GM18499 (cell line): Measurements from ENCODE around the gene PSME3IP1.
A peak's percentile ranks its signal among the peaks of the same experiment; 100 is the strongest.
"Not testable (repeated sequence)": the region's sequence is repeated elsewhere in the genome, so short reads cannot be mapped to it uniquely, and the experiment has no call there.

Experiments used
- ATAC-seq: cut with Tn5 transposase; IDR thresholded peaks from one replicate; pipeline ENCODE4 v1.9.1; 2021; ENCODE audit warnings: moderate number of reproducible peaks; ENCODE audit not compliant: insufficient read depth, unreplicated experiment

PSME3IP1 gene

DNA sequence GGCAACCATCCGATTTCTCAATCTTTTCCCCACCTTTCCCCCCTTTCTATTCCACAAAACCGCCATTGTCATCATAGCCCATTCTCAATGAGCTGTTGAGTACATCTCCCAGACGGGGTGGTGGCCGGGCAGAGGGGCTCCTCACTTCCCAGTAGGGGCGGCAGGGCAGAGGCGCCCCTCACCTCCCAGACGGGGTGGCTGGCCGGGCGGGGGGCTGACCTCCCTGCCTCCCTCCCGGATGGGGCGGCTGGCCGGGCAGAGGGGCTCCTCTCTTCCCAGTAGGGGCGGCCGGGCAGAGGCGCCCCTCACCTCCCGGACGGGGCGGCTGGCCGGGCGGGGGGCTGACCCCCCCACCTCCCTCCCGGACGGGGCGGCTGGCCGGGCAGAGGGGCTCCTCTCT lies 14.5 kb upstream of the PSME3IP1 start:
- not testable (repeated sequence) for ATAC-seq

DNA sequence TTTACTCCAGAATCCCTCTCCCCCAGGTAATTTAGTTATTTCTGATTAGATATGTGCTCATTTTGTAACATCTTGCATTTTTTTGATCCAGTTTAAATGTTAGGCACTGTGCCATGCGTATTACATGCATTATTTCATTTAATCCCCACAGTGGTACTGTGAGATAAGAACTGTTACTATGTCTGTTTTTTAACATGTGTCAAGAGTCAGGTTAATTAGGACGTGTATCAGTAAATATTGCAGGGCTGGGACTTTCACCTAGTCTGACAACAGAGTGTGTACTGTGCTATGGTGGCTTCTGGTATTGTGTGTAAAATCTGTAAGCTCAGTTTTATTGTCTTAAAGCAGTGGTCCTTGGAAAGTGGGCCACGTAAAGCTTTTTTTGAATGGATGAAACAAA lies 10.9 kb upstream of the PSME3IP1 start:
- ATAC-seq: no peak

DNA sequence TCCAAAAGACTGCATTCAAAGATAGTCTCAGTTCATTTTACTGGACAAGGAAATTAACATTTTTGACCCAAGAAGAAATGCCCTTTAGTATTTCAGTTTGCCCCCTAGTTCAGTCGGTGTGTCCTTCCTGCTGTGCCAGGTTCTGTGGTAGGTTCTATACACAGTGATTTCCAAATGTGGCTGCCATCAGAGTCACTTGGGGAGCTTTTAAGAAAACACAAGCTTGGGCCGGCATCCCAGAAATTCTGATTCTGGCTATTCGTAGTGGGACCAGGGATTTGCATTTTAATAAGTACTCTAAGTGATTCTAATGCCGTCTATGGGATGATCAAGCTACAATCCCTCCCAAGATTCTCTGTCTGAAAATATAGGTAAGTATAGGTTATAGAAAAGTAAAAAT lies 10.4 kb upstream of the PSME3IP1 start:
- ATAC-seq: no peak

DNA sequence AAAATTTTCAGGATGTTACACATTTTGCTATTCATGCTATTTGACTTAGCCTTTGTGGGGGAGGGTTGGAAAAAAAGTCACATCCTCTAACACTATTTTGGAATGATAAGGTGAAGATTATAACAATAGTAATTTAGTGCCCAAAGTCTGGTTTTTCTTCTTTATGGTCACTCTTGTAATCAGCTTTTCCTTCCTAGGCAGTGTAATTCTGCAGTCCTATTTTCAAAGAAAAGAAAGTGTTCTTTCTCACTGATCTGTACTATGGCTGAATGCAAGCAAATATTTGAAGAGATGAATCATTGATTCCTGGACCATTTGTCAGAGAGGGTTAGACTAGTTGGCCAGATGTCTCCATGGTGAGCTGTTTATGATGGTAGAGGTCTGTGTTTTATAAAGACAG lies 8.7 kb upstream of the PSME3IP1 start:
- no peak for ATAC-seq

DNA sequence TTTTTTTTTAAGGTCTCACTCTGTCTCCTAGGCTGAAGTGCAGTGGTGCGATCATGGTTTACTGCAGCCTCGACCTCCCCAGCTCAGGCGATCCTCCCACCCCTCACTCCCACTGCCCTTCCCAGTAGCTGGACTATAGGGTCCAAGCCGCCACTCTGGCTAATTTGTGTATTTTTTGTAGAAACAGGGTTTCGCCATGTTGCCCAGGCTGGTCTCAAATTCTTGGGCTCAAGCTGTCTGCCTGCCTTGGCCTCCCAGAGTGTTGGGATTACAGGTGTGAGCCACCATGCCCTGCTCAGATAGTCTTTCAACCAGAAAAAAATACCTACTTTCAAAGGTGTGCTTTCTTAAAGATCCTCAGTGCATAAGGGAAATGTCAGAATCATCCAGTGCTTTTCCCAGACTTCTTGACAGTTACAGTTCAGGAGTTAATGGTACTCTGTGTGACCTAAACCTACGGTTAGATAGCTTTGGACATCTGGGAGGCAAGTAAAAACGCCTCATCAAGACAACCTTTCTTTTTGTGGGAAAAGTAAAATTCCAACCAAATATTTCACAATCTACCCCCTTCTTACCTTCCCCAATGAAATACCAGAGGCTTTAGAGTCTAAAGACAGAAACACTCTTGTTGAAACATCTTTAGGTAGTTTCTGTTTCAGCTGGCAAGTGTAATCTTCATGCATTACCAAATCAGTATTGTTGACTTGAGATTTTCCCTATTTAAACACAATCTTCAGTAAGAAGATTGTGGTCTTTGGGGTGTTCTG lies 7.1 kb upstream of the PSME3IP1 start:
- ATAC-seq: no peak

DNA sequence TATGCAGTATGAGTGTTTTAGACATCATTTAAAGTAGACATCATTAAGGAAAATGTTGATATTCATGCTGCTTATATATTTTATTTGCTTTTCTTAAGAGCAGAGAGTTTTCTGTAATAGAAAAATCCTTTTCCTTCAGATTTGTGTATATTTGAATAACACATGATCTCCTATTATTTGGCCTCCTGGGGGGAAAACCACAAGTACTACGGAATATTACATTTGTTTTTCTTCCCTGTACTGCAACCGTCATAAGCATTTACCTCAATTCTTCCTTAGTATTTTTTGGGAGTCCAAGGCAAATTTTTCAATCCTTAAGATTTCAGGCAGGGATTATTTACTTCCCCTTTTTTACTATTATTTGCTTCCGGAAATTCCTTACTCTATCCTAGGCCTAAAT lies 6.3 kb upstream of the PSME3IP1 start:
- ATAC-seq: no peak

DNA sequence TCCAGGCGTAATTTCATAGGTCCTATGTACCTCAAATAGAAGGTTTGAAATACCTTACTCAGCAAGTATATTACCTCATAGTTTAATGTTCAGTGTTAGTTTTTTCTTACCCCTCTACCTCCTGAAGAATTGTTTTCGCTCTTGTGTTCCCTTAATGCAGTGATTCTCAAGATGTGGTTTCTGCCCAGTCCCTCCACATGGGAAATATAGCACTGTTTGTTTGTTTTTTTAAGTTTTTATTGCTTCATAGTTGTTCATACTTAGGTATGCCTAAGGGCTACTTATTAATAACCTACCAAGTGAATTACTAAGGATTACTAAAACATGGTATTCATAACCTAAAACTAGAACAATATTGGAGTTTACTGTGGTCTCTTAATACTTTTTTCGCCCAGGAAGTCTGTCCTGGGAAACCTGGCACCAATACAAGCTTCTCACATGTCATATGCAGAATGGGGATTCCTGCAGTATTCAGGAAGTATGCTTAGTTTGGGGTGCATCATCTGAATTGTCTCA lies 5.3 kb upstream of the PSME3IP1 start:
- no peak for ATAC-seq

DNA sequence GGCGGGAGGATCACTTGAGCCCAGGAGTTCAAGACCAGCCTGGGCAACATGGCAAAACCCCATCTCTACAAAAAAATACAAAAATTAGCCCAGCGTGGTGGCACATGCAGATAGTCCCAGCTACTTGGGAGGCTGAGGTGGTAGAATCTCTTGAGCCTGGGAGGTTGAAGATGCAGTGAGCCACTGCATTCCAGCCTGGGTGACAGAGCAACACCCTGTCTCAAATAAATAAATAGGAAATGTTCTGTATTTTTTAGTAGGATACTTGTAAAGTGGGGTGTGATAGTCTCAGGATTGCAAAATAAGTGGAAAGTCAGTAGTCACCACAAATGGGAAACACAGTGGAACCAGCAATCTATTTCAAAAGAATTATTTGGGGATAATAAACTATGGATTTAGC lies 4.3 kb upstream of the PSME3IP1 start:
- ATAC-seq: no peak

DNA sequence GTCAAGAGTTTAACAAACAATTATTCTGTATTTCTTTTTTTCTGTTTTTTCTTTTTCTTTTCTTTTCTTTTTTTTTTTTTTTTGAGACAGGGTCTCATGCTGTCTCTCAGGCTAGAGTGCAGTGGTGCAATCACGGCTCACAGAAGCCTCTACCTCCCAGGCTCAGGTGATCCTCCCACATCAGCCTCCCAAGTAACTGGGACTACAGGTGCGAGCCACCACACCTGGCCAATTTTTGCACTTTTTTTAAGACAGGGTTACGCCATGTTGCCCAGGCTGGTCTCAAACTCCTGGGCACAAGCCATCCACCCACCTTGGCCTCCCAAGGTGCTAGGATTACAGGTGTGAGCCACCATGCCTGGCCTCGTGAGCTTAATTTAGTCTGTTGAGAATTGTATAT lies 3.7 kb upstream of the PSME3IP1 start:
- not testable (repeated sequence) for ATAC-seq

DNA sequence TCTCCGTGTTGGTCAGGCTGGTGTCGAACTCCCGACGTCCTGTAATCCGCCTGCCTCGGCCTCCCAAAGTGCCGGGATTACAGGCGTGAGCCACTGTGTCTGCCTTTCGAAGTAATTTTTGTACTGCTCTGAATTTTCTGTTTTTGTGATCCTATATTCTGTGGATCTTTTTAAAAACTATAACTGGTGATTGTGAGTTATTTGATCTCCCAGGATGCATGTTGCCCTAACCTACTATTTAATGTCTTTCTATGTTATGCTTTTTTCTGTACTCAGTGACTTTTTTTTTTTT lies 2.8 kb upstream of the PSME3IP1 start:
- no peak for ATAC-seq

DNA sequence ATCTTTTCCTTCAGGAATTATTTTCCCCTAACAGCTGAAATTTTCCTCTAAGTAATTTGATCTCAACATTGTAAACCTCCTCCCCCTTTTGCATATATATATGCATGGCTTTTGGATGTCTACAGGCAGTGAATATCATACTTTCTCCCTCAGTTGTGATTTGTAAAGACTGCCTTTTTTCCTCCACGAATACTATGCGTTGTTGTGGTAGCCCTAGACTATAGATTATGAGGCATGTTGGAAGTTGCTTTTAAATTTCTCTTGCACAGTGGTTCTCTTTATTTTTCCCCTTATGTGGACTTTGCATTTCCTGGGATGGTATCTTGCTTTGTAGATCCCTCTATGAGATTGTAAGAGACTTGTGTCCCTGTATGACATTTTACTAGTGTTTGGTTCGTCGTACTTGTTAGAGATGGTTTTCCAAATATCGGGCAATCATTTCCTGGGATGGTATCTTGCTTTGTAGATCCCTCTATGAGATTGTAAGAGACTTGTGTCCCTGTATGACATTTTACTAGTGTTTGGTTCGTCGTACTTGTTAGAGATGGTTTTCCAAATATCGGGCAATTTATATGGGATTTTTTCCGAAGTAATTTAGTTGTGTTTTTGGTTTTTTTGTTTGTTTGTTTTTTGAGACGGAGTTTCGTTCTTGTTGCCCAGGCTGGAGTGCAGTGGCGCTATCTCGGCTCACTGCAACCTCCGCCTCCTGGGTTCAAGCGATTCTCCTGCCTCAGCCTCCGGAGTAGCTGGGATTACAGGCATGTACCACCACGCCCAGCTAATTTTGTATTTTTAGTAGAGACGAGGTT lies 2.3 kb upstream of the PSME3IP1 start:
- not testable (repeated sequence) for ATAC-seq

DNA sequence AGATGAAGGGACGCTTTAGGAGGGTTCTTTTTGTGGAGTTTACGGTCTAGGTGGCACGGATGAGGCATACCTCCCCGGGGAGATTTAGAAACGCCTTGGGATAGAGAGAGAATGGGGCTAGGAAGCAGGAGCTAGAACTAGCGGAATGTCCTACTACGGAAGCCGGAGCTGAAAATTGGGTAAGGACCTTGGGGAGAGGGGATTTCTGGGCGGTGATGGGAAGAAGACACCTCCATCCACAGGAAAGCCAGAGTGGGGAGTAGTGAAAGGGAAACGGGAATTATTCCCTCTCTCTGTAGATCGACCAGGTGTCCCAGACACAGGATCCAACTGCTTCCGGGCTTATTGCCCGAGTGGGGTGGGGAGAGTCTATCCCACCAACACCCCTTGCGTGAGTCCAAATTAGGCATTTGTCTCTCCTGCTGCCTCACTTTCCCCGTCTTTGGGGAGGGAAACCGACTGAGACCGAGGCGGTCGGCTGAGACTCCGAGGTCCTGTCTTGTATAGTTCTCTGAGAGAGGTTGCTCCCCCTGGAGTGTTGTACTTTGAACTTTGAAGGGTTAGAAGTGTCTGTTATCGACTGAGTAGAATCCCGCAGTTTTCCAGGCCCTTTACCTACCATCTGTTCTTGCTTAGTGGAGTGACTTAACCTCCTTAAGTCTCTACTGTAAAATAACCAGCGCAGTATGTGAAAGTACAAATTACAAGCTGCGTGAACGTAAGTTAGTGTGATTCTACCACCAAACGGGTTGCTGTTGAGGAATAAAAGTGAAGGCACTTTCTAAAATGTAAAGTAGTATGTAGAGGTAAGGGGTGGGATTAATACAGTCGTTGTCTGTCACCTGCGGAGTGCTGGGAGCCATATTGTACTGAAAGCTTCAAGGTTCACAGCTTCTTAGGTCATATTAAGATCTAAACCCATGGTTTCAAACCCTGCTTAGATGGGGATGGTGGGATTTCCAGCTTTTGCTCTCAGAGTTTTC lies 1.3 kb upstream of the PSME3IP1 start:
- no peak for ATAC-seq

DNA sequence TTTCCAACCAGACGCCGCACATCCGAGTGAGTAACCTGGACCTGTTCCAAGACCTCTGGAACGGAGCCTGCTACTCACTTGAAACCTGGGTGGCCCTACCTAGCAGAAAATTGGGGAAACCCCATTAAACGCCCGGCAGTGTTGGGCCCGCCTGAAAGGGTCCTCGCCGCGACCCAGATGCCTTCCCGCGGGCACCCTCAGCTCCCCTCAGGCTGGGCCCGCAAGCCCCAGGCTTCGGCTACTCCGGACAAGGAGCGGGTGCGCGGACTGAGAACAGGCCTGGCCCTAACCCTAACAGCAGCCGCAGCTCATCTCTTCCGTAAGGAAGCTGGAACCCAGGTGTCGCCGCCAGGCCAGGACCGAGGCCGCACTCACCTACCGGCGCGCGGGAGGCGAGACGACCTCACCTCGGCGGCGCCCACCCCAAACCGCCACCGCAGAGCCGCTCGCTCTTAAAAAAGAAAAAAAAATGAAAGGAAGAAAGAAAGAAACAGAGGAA lies 344 bp downstream of the PSME3IP1 start:
- ATAC-seq: peak; percentile 21

DNA sequence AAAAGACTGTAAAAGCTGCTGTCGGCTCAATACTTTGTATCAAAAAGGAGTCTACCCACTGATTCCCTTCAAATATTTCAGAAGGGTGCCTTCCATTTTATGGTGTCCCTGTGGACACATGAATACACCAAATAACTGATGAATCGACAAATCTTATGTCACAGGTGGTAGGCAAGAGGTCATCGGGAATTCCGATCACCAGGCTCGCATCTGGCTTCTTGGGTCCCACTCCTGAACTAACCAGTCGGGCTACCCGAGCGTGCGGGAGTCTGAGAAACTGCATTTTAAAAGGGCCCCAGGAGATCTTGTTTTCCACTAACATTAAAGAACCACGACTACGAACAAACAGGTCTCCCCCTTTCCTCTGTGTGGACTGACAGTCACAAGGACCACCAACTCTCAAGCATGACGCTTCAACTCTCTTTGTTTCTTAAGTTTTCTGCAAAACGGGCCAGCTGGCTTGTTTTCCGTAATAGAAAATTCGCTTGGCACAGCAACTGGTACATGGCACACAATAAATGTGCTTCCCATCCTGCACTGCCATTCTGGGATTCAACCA lies 873 bp downstream of the PSME3IP1 start:
- ATAC-seq: no peak

DNA sequence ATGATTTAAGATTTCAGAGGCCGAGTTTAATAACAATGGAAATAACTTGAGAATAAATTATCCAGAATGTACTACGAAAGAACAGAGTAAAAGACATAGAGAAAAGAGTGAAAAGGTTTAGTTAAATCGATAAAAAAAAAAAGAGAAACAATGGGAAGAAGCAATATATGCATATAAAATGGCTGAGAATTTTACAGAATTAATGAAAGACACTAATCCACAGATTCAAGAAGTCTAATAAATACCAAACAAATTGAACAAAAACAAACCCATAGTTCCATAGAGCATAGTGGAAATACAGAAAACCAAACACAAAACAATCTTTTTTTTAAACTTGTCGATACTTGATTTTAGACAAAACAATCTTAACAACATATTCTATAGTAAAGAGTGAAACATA lies 1.7 kb downstream of the PSME3IP1 start:
- no peak for ATAC-seq

DNA sequence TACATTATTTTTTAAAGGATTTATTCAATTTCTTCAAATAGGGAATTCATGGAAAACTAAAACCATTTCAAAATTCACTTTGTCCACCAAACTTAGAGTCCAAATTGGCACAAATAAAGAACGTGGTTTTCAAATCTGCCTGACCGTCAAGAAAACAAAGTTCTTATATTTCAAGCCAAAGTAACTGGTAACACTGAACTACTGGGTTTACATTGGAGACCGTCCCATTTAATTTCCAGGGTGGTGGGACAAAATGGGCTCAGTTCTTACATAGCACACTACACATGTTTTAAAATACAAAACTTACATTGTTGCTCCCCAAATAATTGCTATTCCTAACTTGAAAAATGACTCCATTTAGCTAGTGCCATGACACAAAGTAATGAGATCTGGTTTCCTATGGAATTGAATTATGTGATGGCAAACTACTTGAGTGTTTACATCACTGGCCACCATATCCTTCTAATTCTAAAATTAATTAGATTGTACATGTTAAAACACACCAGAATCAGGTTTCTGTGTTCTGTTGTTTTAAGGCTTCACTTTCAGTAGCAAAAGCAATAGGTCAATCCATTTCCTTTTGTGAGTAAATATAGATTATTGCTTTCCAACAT lies 6.5 kb downstream of the PSME3IP1 start:
- no peak for ATAC-seq

DNA sequence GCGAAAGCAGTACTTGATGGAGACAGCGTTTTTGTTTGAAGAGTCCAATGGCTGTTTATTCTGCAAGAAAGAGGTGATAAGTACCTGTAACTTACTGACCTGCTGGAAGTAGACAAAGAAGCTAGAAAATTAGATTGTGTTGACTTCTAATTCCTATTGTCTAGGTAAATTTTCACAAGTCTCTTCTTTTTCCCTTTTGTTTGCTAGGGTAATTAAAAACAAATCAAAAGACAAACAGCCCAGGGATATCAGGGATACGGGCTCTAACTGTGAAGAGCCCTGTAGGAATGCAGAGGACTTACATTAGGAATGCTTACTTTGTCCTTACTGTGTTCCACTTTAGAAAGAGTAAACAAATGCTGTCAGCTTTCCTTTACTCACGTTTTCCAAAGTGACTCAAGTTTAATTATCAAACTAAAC lies 7.0 kb downstream of the PSME3IP1 start:
- no peak for ATAC-seq

DNA sequence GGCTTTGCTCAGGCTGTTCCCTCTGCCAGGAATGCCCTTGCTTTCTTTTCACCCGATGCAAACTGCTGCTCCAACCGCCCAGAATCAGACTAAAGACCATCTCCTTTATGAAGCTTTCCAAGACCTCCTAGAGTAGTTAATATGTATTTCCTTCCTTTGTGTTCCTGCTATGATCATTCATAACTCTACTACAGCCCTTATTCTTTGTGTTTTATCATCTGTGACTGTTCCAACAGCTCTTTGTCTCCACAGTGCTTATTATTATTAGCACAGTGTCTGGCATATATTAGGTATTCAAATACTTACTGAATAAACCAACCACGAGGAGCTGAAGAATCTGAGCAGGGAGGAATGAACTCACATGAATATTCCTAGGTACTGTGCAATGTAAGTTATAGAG lies 7.6 kb downstream of the PSME3IP1 start:
- ATAC-seq: no peak

DNA sequence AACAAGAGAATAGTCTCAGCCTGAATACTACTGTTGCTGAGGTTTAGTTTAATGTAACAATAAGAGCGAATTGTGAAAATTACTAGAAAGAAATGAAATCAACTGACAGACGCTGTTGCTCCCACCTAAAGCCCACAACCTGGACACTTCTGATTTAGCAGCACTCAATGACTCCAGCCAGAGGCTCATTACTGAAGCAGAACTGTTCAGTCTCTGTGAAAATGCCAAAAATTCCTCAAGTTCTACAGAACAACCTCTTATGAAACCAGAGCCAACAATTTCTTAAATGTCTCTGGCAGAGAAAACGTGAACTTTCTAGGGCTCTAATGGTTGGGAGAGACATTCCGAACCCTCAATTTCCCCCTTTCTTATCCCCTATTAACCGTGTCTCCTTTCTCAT lies 9.9 kb downstream of the PSME3IP1 start:
- no peak for ATAC-seq
